Neural progenitor cell (in vitro differentiated cells): ENCODE results near the gene COMMD7.

Experiments used
- EZH2 ChIP-seq: fragments of 200-600 bp; sonication (generic); IDR thresholded peaks from 2 replicates; pipeline ENCODE4 v1.6.1; 2017; ENCODE audit warnings: antibody characterized with exemption, mild to moderate bottlenecking, moderate library complexity
- EZH2phosphoT487 ChIP-seq: fragments of 200-600 bp; sonication (generic); IDR thresholded peaks from 2 replicates; pipeline ENCODE4 v1.6.1; 2017; ENCODE audit warnings: antibody characterized with exemption
- TF ChIP-seq, protein P1 (sequence below): fragments of 200-600 bp; sonication (generic); IDR thresholded peaks from 2 replicates; pipeline ENCODE4 v1.5.1; 2017; ENCODE audit warnings: antibody characterized with exemption, mild to moderate bottlenecking

GRCh38 chr20:32675223-32675975 lies 67.9 kb downstream of the COMMD7 start:
- TF ChIP-seq, protein P1, sequence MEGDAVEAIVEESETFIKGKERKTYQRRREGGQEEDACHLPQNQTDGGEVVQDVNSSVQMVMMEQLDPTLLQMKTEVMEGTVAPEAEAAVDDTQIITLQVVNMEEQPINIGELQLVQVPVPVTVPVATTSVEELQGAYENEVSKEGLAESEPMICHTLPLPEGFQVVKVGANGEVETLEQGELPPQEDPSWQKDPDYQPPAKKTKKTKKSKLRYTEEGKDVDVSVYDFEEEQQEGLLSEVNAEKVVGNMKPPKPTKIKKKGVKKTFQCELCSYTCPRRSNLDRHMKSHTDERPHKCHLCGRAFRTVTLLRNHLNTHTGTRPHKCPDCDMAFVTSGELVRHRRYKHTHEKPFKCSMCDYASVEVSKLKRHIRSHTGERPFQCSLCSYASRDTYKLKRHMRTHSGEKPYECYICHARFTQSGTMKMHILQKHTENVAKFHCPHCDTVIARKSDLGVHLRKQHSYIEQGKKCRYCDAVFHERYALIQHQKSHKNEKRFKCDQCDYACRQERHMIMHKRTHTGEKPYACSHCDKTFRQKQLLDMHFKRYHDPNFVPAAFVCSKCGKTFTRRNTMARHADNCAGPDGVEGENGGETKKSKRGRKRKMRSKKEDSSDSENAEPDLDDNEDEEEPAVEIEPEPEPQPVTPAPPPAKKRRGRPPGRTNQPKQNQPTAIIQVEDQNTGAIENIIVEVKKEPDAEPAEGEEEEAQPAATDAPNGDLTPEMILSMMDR = no peak
- no peak for TF ChIP-seq EZH2
- no peak for TF ChIP-seq EZH2phosphoT487
